GM21737 (cell line): ENCODE measurements around the gene ANTXR1.

Source experiments
- ATAC-seq: cut with Tn5 transposase; IDR thresholded peaks from one replicate; pipeline ENCODE4 v1.9.1; 2021; ENCODE audit warnings: mild to moderate bottlenecking, moderate library complexity; ENCODE audit not compliant: unreplicated experiment

The ANTXR1 gene

DNA sequence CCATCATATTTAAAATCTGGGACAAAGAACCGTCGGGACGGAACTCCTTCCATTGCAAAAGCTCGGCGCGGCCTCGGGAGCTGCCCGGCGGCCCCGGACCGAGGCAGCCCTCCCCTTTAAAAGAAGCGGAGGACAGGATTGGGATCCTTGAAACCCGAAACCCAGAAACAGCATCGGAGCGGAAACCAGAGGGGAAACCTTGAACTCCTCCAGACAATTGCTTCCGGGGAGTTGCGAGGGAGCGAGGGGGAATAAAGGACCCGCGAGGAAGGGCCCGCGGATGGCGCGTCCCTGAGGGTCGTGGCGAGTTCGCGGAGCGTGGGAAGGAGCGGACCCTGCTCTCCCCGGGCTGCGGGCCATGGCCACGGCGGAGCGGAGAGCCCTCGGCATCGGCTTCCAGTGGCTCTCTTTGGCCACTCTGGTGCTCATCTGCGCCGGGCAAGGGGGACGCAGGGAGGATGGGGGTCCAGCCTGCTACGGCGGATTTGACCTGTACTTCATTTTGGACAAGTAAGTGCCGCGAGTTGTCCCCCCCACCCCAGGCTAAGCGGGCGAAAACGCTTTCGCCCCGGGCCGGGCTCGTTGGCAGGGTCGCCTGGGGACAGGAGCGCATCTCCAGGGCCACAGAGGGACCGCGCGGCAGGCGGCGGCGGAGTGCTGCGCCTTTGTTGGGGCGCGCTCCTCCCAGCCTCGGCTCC is at the start of gene ANTXR1:
Gene ANTXR1, plus strand, starts transcription at position 38 of the 698 bp plus-strand sequence. Its CDS starts 321 bp downstream, at position 359.
- no peak for ATAC-seq

GRCh38 chr2:68964282-68964681 is 48.7 kb upstream of the ANTXR1 start:
- no peak for ATAC-seq

- no peak for ATAC-seq
Observed at GRCh38 chr2:68968221-68968620, 44.8 kb upstream of the ANTXR1 start.

- no peak for ATAC-seq
Observed at GRCh38 chr2:68969736-68970490, 43.1 kb upstream of the ANTXR1 start.

GRCh38 chr2:68970566-68971265 is 42.3 kb upstream of the ANTXR1 start:
- no peak for ATAC-seq

GRCh38 chr2:68971591-68972231 is 41.3 kb upstream of the ANTXR1 start:
- ATAC-seq = no peak

GRCh38 chr2:68974251-68974650 is 38.7 kb upstream of the ANTXR1 start, which contains the start of gene GKN1:
GKN1 (plus strand) TSS chr2:68974636; CDS start chr2:68974678, 42 bp downstream.
- ATAC-seq = no peak

DNA sequence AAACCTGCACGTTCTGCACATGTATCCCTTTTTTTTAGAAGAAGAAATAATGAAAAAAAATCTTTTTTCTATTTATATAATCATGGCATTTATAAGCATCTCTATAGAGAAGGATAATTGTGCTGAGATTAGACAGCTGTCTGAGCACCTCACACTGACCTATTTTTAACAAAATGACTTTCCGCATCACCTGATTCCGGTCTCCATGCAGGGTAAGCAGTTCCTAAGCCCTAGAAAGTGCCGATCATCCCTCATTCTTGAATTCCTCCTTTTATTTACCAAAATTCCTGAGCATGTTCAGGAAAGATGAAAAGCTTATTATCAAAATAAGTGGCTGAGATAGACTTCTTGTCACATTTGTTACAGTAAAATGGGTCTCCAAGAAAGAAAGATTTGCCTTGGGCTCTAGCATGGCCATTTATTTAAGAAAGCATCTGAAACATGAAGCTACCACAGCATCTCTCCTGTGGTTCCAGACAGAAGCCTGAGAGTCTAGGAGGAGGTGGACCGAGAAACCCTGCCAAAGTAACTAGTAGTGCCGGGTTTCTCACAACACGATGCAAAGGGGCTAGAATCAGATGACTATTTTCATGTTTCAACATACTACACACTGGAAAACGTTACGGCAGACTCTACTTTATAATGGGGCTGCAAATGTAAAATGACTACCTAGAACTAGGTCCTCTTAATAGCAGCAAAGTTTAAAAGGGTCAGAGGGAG is 37.9 kb upstream of the ANTXR1 start:
- ATAC-seq = no peak

GRCh38 chr2:68975844-68976243 is 37.1 kb upstream of the ANTXR1 start:
- no peak for ATAC-seq

DNA sequence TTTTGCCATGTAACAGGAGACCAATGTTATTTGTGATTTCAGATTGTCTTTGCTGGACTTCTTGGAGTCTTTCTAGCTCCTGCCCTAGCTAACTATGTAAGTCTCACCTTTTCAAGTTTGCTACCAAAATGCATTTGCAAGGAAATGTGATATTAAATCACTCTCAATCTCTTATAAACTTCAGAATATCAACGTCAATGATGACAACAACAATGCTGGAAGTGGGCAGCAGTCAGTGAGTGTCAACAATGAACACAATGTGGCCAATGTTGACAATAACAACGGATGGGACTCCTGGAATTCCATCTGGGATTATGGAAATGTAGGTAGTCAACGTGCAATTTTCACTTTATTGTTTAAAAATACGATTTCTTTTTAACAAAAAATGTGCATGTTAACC is 35.5 kb upstream of the ANTXR1 start:
- no peak for ATAC-seq

GRCh38 chr2:68978098-68978497 is 34.9 kb upstream of the ANTXR1 start:
- no peak for ATAC-seq

- ATAC-seq = no peak
Observed at GRCh38 chr2:68980956-68981355, 32.0 kb upstream of the ANTXR1 start.

GRCh38 chr2:68987021-68987503 is 25.9 kb upstream of the ANTXR1 start:
- ATAC-seq = no peak

DNA sequence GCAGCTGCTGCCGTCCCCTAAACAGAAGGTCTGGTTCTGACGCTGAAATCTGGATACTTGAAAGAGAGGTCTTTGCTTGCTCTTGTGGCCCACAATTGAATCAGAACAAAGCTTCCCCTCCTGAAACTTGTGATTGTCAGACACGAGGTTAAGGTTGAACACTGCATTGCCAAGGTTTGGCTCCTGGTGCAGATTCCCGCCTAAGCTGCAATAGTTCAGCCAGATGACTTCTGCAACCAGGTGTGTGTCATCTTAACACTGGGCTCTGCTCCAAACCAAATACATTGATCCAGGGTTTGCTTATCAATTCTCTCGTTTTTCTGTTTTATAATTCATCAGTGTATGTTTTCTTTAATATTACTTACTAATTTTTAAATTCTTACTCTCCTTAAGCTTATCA is 23.9 kb upstream of the ANTXR1 start:
- ATAC-seq = no peak

GRCh38 chr2:68992341-68992740 is 20.6 kb upstream of the ANTXR1 start:
- no peak for ATAC-seq

- no peak for ATAC-seq
Observed at GRCh38 chr2:68992933-68993332, 20.0 kb upstream of the ANTXR1 start.

GRCh38 chr2:68993660-68994059 is 19.3 kb upstream of the ANTXR1 start:
- no peak for ATAC-seq

DNA sequence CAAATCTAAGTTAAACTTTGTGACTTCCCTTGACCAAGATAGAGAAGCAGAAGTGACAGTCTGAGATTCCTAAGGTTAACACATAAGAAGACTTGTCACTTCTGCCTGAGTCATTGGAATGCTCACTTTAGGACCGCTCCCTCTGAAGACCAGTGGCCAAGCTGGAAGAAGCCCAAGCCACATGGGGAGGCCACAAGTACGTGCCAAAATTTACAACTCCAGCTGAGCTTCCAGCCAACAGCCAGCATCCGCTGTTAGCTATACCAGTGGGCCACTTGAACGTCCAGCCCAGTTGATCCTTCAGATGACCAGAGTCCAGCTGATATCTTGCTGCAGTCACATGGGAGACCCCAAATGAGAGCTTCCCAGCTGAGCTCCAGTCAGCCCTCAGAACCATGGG is 18.1 kb upstream of the ANTXR1 start:
- ATAC-seq = no peak

- ATAC-seq = no peak
Observed at GRCh38 chr2:68995916-68996315, 17.1 kb upstream of the ANTXR1 start.

GRCh38 chr2:68997401-68997800 is 15.6 kb upstream of the ANTXR1 start:
- no peak for ATAC-seq
